Measurements from ENCODE around the gene KIRREL1.

Gene KIRREL1

DNA sequence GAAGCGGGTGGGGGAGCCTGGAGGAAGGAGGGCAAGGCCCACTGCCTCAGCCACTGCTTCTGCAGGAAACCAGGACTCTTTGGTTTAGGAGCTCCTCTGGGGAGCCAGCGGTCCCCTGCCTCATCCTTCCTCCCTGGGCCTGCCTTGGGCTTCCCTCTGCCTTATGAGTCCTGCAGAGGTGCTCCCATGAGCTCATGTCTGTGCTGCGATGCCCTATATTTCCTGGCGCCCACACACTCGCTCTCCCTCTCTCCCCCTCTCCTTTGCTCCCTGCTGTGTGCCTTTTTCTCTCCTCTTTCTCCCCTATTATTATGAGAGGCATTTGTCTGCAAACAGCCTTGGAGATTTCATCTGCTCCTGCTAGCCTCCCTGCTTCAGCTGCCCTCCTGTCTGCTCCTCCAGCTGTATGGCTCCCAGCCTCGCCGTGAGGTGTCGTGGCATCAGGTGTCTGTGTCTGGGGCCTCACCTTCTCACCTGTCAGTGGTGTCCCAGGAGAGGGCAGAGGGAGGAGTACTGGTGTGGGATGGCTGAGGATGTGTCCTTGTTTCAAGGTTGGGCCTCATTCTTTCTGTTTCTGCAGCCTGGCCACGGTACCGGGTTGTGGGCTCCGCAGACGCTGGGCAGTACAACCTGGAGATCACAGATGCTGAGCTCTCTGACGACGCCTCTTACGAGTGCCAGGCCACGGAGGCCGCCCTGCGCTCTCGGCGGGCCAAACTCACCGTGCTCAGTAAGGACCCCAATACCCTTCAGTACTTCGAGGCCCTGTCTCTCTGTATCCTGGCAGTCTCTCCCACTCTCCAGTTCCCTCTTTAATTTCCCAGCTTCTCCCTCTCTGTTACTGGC is 84.2 kb downstream of the KIRREL1 start:
- DNase-seq: no peak

- DNase-seq: no peak
These were observed 85.2 kb downstream of the KIRREL1 start for GRCh38 chr1:158078569-158079080.

DNA sequence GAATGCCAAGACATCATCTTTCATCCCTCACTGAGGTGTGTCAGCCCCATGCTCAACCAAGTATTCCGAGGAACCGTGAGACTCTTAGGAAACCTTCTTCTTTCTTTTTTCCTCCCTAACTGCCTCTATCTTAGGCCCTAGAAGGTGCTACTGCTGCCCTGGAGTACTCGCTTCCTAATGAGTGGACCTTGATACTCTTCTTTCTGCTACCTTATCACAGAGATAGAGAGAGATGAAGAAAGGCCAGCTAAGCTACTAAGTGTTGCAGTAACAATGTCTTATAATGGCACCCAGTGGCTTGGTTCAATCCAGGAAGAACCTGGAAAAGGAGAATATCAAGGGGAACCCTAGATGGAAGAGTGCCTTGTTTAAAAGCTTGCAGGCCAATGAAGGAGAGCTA is 86.6 kb downstream of the KIRREL1 start:
- DNase-seq: no peak

DNA sequence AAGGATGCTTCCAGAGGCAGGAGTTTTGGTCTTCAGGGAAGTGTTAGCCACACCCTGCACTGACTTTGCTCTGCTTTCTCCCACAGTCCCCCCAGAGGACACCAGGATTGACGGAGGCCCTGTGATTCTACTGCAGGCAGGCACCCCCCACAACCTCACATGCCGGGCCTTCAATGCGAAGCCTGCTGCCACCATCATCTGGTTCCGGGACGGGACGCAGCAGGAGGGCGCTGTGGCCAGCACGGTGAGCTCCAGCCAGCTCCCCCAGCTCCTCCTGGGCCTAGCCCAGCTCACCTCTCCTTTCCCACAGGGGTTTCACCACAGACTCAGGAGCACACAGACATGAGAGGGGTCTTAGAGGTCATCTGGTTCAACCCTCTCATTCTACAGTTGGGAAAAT is 90.9 kb downstream of the KIRREL1 start:
- no peak for DNase-seq

DNA sequence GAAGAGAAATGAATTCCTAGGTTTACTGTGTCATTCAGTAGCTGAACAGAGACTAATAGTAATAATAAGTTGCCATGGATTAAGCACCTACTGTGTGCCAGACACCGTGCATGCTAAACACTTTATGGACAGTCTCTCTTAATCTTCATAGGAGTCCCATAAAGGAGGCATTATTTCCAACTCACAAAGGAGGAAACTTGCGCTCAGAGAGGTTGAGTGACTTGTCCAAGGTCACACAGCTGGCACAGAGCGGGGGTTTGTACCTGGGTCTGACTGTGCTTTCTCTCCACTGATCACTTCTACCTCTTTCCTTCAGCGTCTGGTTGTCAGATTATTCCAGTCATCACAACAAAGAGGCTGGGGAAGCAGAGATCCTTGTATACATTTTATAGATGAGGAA is 91.3 kb downstream of the KIRREL1 start:
- DNase-seq: no peak

GRCh38 chr1:158087320-158087927 is 94.0 kb downstream of the KIRREL1 start:
- DNase-seq: peak; percentile 43

- no peak for DNase-seq
These were observed 96.0 kb downstream of the KIRREL1 start for GRCh38 chr1:158089476-158089875.

GRCh38 chr1:158089925-158090637 is 96.6 kb downstream of the KIRREL1 start:
- no peak for DNase-seq

DNA sequence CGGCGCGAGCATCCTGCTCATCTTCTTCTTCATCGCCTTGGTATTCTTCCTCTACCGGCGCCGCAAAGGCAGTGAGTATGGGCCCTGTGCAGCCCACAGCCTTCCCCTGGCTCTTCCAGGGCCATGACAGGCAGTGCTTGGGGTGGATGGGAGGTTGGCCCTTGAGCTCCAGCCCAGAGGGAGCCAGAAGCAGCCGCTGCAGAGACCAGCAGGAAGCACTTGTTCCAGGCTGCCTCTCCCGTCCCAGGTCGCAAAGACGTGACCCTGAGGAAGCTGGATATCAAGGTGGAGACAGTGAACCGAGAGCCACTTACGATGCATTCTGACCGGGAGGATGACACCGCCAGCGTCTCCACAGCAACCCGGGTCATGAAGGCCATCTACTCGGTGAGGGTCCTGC is 99.9 kb downstream of the KIRREL1 start:
- DNase-seq: no peak

DNA sequence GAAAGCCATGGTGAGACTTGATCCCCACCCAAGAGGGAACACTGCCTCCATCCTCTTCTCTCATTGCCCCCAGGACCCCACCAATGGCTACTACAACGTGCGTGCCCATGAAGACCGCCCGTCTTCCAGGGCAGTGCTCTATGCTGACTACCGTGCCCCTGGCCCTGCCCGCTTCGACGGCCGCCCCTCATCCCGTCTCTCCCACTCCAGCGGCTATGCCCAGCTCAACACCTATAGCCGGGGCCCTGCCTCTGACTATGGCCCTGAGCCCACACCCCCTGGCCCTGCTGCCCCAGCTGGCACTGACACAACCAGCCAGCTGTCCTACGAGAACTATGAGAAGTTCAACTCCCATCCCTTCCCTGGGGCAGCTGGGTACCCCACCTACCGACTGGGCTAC is 101.1 kb downstream of the KIRREL1 start:
- no peak for DNase-seq

- peak; percentile 30 for DNase-seq
These were observed 102.4 kb downstream of the KIRREL1 start for GRCh38 chr1:158095737-158096335.

DNA sequence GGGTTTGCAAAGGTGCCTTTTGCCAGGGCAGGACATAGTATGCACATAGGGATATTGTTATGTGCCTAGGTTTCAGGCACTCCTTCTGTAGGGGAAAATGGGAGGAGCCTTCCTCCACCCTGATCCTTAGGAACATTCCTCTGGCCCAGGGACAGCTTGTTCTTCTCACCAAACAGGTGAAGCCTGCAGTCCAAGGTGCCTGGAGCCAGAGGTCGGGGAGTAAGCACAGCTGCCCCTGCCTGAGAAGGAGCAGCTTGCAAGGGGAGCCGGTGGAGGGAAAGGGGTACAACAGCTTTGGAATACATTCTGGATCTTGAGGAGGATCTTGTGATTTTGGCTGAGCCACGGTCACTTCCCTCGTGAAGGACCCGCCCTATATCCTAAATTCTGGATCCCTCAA is 104.8 kb downstream of the KIRREL1 start:
- DNase-seq: no peak

DNA sequence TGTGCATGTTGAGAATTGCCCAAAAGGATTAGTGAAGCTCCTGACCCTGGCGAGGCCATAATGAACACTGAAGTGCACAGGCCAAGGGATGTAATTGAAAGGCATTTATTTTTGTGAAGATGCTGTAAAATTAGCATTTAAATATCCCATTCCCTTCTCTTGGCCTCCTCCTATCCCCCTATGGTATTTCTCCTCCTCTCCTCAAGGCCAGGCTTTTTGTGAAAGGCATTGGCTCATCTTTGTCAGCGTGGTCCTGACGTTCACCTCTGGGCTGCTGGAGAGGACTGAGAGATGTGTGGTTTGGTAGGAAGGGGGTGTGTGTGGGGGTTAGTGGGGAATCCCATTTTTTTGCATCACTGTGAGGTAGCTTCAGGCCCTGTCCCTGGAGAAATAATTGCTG is 105.7 kb downstream of the KIRREL1 start:
- no peak for DNase-seq

DNA sequence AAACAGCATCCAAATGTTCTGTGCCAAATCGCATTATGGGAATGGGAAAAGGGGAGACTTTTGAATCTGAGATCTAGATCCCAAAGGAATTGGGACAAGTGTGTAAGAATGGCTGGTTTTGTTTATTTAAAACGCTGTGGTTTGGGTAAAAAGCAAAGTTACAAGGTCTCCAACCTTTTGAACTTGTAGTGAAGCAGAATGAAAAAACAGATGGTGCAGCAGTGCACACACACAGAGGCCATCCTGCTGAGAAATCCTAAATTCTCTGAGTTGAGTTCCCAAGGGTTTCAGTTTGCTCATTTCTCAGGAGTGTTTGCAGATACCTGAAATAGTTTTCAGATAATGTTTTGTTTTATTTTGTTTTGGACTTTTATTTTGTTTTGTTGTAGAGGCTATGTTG is 107.1 kb downstream of the KIRREL1 start:
- no peak for DNase-seq

- no peak for DNase-seq
These were observed 108.0 kb downstream of the KIRREL1 start for GRCh38 chr1:158101455-158101854.

- no peak for DNase-seq
These were observed 108.5 kb downstream of the KIRREL1 start for GRCh38 chr1:158101927-158102326.

GRCh38 chr1:158102881-158103674 is 109.6 kb downstream of the KIRREL1 start:
- DNase-seq: no peak

DNA sequence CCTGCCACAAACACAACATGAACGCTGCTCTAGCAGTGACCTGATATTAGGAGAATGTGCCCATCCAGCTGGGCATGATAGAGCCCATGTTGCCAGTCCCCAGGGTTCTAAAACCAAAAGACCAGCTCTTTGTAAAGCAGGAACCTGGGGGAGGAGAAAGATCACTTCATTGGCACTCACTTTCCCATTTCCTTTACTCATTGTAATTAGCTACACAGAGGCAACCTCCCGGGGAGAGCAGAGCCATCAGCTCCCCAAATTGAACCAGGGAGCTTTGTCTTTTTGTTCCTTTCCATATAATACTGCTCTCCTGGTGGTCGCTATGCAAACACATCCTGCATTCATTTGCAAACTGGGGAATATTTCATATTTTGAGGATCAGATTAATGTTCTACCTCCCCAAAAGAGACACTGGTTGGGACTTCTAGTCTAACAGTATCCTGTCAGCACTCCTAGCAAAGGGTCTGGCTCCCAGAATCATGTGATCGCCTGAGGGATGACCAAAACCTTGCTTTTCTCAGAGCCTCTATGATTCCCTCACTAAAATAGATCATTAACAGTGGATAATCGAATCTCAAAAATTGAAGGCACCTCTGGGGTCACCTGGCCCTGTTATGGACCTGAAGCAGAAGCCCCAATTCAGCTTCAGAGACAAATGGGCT is 110.5 kb downstream of the KIRREL1 start:
- no peak for DNase-seq

DNA sequence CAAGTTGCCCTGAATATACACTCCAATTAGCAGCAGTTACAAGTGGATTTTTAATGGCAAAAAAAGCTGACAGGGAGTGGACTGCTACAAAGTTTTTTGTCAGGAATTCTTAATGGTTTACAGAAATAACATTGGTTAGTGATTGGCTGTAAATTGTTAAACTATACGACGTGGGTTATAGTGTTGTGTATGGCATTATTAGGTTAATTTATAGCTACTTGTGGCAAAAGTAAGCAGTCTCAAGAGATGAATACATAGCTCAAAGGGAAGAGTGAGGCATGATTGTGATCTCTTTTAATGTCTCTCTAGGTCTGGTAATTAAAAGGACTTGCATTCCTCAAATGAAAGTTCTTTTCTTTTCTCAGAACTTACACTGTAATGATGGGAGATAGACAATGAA is 111.4 kb downstream of the KIRREL1 start:
- DNase-seq: no peak

DNA sequence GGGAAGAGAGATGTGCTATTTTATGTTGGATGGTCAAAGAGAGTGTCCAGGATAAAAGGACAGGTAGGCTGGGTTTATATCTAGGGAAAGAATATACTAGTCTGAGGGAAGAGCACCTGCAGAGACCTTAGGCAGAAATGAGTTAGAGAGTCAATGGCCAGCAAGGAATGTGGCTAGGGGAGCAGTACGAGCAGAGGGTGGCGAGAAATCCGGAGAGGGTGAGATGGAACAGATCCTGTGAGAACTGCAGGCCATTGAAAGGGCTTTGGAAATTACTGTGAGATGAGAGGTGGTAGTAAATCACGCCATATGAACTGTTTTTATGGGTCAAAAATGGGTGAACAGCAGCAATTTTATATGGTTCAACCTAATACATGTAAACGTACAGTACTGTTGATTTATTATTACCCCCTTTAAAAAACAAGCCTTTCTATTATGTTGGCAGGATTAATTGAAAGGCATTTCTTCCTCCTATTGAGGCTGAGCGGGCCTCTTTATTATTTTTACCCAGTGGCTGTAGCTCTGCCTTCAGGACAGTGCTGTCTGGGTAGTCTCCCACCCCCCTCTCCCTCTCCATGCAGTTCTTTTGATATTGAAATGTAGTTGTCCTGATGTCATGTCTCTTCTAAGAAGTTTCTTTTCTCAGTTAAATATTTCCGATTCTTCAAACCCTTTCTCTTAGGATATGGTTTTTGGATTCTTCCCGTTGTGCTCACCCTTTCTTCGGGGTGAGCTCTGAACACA is 112.1 kb downstream of the KIRREL1 start:
- DNase-seq: no peak

DNA sequence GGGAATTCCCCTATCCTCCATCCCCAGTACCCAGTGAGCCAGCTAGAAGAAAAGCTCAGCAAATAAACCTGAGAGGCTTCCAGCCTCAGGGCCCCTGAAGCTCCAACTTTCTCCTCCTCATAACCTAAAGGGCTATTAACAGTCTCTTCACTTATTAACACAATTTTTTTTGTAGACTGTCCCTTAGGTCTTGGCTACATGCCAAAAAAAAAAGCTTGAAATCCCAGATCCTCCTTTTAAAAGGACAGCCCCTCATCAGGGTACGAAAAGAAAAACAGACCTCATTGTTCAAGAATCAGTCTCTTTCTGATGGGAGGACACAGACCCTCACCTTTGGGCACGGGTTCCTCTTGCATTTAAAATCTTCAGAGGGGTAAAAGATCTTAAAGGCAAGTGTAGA is 114.5 kb downstream of the KIRREL1 start:
- no peak for DNase-seq
